ENCODE measurements around the gene NUFIP1.

GRCh38 chr13:44899967-44900366 is 89.3 kb downstream of the NUFIP1 start:
- TF ChIP-seq CTCF (IDR thresholded peaks at IDR 0.05 in 4 of 5, conservative IDR thresholded peaks at IDR 0.05 in 1 of 5) (no peak), POLR2A (IDR thresholded peaks at IDR 0.05) (no peak)
